Activated CD4-positive, CD25-positive, alpha-beta regulatory T cell (primary cell): Measurements from ENCODE around the gene BBS10.
"Not testable (repeated sequence)": the region's sequence is repeated elsewhere in the genome, so short reads cannot be mapped to it uniquely, and the experiment has no call there.

ENCODE experiments used
- DNase-seq, 4 experiments: peaks; one replicate each; lab custom pipeline; 2025; lab: John Stamatoyannopoulos, UW

Gene BBS10

GRCh38 chr12:76348079-76348901 is at the start of gene BBS10:
BBS10 (minus strand) TSS chr12:76348415; CDS start chr12:76348358, 57 bp downstream.
- DNase-seq, result peak; percentile 71 to 74 (median 73)

- no peak for DNase-seq
These were observed 43.2 kb upstream of the BBS10 start for GRCh38 chr12:76391461-76391860.

- no peak for DNase-seq
These were observed 39.4 kb upstream of the BBS10 start for GRCh38 chr12:76387614-76388013.

GRCh38 chr12:76384560-76384959 is 36.3 kb upstream of the BBS10 start:
- no peak for DNase-seq

GRCh38 chr12:76383988-76384387 is 35.8 kb upstream of the BBS10 start:
- DNase-seq, result no peak

- no peak for DNase-seq
These were observed 31.0 kb upstream of the BBS10 start for GRCh38 chr12:76379261-76379660.

GRCh38 chr12:76376876-76377275 is 28.7 kb upstream of the BBS10 start:
- not testable (repeated sequence) for DNase-seq

- DNase-seq, result no peak
These were observed 27.7 kb upstream of the BBS10 start for GRCh38 chr12:76375939-76376338.

GRCh38 chr12:76375470-76375869 is 27.3 kb upstream of the BBS10 start:
- DNase-seq, result no peak

- no peak for DNase-seq
These were observed 26.3 kb upstream of the BBS10 start for GRCh38 chr12:76374386-76375020.

GRCh38 chr12:76368230-76368629 is 20.0 kb upstream of the BBS10 start:
- DNase-seq, result no peak

- DNase-seq, result no peak
These were observed 17.9 kb upstream of the BBS10 start for GRCh38 chr12:76366163-76366562.

- not testable (repeated sequence) for DNase-seq
These were observed 15.9 kb upstream of the BBS10 start for GRCh38 chr12:76364131-76364530.

GRCh38 chr12:76360316-76360715 is 12.1 kb upstream of the BBS10 start:
- DNase-seq, result no peak

GRCh38 chr12:76356071-76356470 is 7.9 kb upstream of the BBS10 start:
- no peak for DNase-seq

- DNase-seq, result no peak
These were observed 1.3 kb downstream of the BBS10 start for GRCh38 chr12:76346798-76347420.

GRCh38 chr12:76346236-76346635 is 2.0 kb downstream of the BBS10 start:
- DNase-seq, result no peak

GRCh38 chr12:76345569-76345968 is 2.6 kb downstream of the BBS10 start:
- no peak for DNase-seq

- no peak for DNase-seq
These were observed 6.7 kb downstream of the BBS10 start for GRCh38 chr12:76341436-76342030.

GRCh38 chr12:76340680-76341435 is 7.4 kb downstream of the BBS10 start:
- no peak for DNase-seq

- no peak for DNase-seq
These were observed 10.6 kb downstream of the BBS10 start for GRCh38 chr12:76337583-76337982.

- no peak for DNase-seq
These were observed 15.6 kb downstream of the BBS10 start for GRCh38 chr12:76332606-76333005.
